Kidney (tissue), 14 donors: ENCODE results near the gene DDO. TPM values are rescaled to one million over a fixed set of nuclear protein-coding genes. Genes with fewer than 3 reads are reported as not detected.

ENCODE experiments used
- DNase-seq, 5 donors: peaks; one replicate each; pipeline ENCODE4 v3.0.0-alpha.2; 2013 to 2020
- FAIRE-seq: peaks from 2 replicates; lab custom pipeline; 2012; peaks lifted over from hg19 to GRCh38; lab: Jason Lieb, UNC
- H3K27ac ChIP-seq, 2 donors: one replicate each; pipeline ENCODE4 v1.7.0; 2013; ENCODE audit warnings: low read depth in 2 of 2, low read length in 2 of 2, inconsistent platforms in 1 of 2
- H3K27me3 ChIP-seq: one replicate; pipeline ENCODE4 v1.7.1; 2013; ENCODE audit warnings: low read length, inconsistent platforms; ENCODE audit not compliant: control insufficient read depth, insufficient read depth
- H3K36me3 ChIP-seq, 3 donors: one replicate each; pipeline versions ENCODE4 v1.7.0 to v1.7.1; 2013; ENCODE audit warnings: low read length in 3 of 3, control low read depth in 1 of 3, inconsistent platforms in 1 of 3; ENCODE audit not compliant: insufficient read depth in 3 of 3, control insufficient read depth in 2 of 3
- H3K4me1 ChIP-seq, 3 donors: one replicate each; pipeline versions ENCODE4 v1.7.0 to v1.7.1; 2013; ENCODE audit warnings: low read length in 3 of 3, inconsistent platforms in 1 of 3, low read depth in 1 of 3; ENCODE audit not compliant: control insufficient read depth in 2 of 3, insufficient read depth in 2 of 3
- H3K4me3 ChIP-seq, 3 donors: one replicate each; pipeline versions ENCODE4 v1.7.0 to v1.8.1; 2013; ENCODE audit warnings: low read length in 3 of 3, control low read depth in 1 of 3, inconsistent platforms in 1 of 3
- H3K9ac ChIP-seq, 3 donors: one replicate each; pipeline versions ENCODE4 v1.7.0 to v1.7.1; 2013; ENCODE audit warnings: low read length in 3 of 3, control low read depth in 1 of 3, inconsistent platforms in 1 of 3
- H3K9me3 ChIP-seq, 3 donors: one replicate each; pipeline versions ENCODE4 v1.7.0 to v1.7.1; 2013; ENCODE audit warnings: low read length in 3 of 3, control low read depth in 1 of 3, inconsistent platforms in 1 of 3; ENCODE audit not compliant: control insufficient read depth in 2 of 3, insufficient read depth in 1 of 3
- intact Hi-C: fragments of 100-400 bp; cut with DNase I; formaldehyde crosslinking; loops from one replicate; pipeline ENCODE4 v1.11.1; 2022
- polyA plus RNA-seq: library from polyadenylated mRNA; stranded (reverse); fragments of 350-450 nt; fragmentation: Illumina TruSeq; extraction: RNeasy Lipid Tissue Mini Kit (QIAGEN cat#74804); gene quantifications from one replicate; pipeline ENCODE4 v1.2.3, GENCODE V29; 2014; ENCODE audit warnings: low read depth, low replicate concordance; ENCODE audit not compliant: insufficient read depth
- total RNA-seq: library from RNA; stranded (reverse); fragmentation: NEBNext Ultra II Directional; extraction: Animal tissue kit (Norgen Biotek cat#: 25700); gene quantifications from one replicate; pipeline ENCODE4 v1.2.1, GENCODE V29; 2021
- TF ChIP-seq, protein P1 (sequence below): IDR thresholded peaks from 3 replicates; pipeline ENCODE4 v1.5.1; 2012; ENCODE audit warnings: mild to moderate bottlenecking, moderate library complexity, borderline replicate concordance; ENCODE audit not compliant: insufficient read depth; ENCODE audit errors: extremely low read depth
- donor health status: control.
- donor health status: control.
- donor health status: control.
- donor health status: control.
- donor health status: control.
- donor health status: DM: yes; HTN: yes; CAD: no.
- donor health status: Normal renal cell carcinoma (clear cell type).

The DDO gene
- total and polyA plus RNA-seq, 2 donors from 2014 or later = 3.6 to 13.4 TPM

DNA sequence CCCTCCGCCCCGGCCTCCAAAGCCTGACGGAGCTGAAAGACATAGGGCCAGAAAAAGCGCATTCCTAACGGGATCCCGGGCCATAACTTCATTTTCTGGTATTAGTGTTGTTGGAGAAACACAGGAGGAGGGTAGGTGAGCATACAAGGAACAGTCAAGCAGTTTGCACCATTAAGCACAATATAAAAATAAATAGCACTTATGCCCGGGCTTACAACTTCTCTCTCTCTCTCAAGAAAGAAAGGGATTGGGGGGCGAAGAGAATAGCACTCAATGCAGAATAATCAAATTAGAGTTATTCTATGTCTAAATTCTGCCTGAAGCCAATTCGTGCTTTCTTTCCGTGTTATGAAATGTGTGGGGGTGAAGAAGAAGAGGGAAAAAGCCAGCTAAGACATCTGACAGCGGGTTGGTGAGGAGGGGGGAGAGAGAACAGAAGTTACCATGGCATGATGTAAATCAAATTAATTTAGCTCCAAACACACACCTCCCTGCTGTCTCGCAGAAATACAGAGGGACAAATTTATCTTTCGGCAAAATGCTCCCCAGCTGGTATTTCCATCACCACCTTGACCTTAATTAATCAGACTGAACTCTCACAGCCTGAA is 56.7 kb downstream of the DDO start:
- Histone ChIP-seq H3K4me3 (peak overlapping the region; percentile 39 to 57 (median 41)), H3K9ac (peak overlapping the region; percentile 13 to 49 (median 18)), H3K27me3 (no peaks in the 10 kb centered on the region), H3K4me1 (peaks cover 8 to 16% (median 13%) of the 10 kb centered on the region in 3 donors), H3K36me3 (no peaks in the 10 kb centered on the region), H3K9me3 (no peaks in the 10 kb centered on the region), H3K27ac (peak overlapping the region; percentile 20 to 78)
- intact Hi-C loops = no loop called here
- TF ChIP-seq, protein P1, sequence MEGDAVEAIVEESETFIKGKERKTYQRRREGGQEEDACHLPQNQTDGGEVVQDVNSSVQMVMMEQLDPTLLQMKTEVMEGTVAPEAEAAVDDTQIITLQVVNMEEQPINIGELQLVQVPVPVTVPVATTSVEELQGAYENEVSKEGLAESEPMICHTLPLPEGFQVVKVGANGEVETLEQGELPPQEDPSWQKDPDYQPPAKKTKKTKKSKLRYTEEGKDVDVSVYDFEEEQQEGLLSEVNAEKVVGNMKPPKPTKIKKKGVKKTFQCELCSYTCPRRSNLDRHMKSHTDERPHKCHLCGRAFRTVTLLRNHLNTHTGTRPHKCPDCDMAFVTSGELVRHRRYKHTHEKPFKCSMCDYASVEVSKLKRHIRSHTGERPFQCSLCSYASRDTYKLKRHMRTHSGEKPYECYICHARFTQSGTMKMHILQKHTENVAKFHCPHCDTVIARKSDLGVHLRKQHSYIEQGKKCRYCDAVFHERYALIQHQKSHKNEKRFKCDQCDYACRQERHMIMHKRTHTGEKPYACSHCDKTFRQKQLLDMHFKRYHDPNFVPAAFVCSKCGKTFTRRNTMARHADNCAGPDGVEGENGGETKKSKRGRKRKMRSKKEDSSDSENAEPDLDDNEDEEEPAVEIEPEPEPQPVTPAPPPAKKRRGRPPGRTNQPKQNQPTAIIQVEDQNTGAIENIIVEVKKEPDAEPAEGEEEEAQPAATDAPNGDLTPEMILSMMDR = no peak
- DNase-seq (peak in 2 of 5 donors; percentile 51 to 58), FAIRE-seq (no peak)

DNA sequence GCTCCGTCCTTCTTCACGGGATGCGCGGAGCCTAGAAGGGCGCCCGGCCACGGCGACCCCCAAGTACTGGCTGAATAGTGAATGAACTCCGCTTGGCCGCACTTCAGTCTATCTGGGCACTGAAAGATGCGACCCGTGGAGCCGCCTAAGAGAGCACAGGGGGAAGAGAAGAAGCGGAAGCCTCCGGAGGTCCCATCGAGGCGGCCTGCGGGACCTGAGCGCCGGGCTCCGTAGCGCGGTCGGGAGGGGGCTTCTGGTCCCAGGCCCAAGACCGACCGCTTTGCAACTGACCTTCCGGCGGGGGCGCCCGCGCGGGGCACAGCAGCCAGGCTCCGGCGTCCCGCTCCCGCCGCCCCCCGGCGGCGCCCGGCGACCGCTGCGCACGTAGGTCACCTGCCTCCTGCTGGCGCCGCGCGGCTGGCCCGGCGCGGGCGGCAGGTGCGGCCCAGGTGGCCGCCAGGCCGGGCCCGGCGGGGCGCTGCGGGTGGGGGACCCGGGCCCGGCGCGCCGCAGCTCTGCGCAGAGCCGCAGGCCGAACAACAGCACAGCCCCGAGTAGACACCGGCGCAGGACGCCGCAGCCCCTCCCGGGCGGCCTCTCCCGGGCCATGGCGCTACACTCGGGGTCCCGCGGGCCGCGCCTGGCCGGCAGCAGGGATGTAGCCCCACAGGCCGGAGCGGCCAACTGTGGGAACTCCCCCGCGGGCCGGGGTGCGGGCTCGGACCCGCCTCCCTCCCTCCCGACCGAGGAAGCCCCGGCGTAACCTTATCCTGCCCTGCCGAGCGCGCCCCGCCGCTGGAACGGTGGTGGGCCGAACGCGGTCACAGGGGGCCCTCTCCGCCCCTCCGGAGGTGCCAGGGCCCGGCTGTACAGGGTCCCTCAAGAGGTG is 57.5 kb downstream of the DDO start, which contains the start of gene METTL24:
Gene METTL24 (minus strand): TSS at position 686 of the 889 bp plus-strand sequence. CDS start 77 bp downstream, at position 609.
- H3K36me3 ChIP-seq = no peaks in the 10 kb centered on the region
- H3K4me1 ChIP-seq = peaks cover 8 to 21% (median 13%) of the 10 kb centered on the region in 3 donors
- no peaks in the 10 kb centered on the region for H3K9me3 ChIP-seq
- TF ChIP-seq, protein P1 = no peak
- FAIRE-seq (no peak), DNase-seq (peak; percentile 66 to 79 (median 74))
- H3K27me3 ChIP-seq = no peaks in the 10 kb centered on the region
- intact Hi-C loops = no loop called here
- H3K4me3 ChIP-seq = peak within 1 kb of the TSS; percentile 73 to 84 (median 78)
- peak within 1 kb of the TSS; percentile 54 to 78 for H3K27ac ChIP-seq
- H3K9ac ChIP-seq = peak within 1 kb of the TSS; percentile 67 to 71 (median 70)

DNA sequence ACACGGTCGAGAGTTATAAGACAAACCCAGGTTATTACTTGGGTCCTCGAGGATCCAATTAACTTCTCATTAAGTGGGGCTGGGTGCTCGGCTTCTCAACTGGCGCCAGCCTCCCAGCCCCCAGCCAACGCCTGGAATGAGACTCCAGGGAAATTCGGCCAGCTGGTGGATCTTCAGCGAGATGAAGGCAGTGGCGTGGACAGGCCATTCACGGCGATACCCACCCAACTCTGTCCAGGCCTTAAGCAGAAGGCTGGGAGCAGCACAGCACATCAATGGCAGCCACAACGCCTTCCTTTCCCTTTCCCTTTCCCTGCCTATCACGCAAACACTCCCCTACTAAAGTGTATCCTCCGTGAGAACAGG is 58.1 kb downstream of the DDO start:
- Histone ChIP-seq H3K27ac (peak overlapping the region; percentile 54 to 77), H3K4me1 (peaks cover 8 to 22% (median 13%) of the 10 kb centered on the region in 3 donors), H3K9me3 (no peaks in the 10 kb centered on the region), H3K27me3 (no peaks in the 10 kb centered on the region), H3K9ac (peak overlapping the region; percentile 67 to 71 (median 70)), H3K4me3 (peak overlapping the region; percentile 73 to 84 (median 78)), H3K36me3 (no peaks in the 10 kb centered on the region)
- TF ChIP-seq, protein P1 = no peak
- DNase-seq (peak in 4 of 5 donors; percentile 44 to 72 (median 56)), FAIRE-seq (no peak)
- intact Hi-C loops = no loop called here
